NCI-H526 treated with DMSO at 0.1 percent for 48 hours (cell line): ENCODE measurements around the gene NUDT3.
"Not testable (repeated sequence)": the region's sequence is repeated elsewhere in the genome, so short reads cannot be mapped to it uniquely, and the experiment has no call there.

Source experiments
- DNase-seq: peaks from one replicate; lab custom pipeline; 2025; lab: John Stamatoyannopoulos, UW

NUDT3 gene

DNA sequence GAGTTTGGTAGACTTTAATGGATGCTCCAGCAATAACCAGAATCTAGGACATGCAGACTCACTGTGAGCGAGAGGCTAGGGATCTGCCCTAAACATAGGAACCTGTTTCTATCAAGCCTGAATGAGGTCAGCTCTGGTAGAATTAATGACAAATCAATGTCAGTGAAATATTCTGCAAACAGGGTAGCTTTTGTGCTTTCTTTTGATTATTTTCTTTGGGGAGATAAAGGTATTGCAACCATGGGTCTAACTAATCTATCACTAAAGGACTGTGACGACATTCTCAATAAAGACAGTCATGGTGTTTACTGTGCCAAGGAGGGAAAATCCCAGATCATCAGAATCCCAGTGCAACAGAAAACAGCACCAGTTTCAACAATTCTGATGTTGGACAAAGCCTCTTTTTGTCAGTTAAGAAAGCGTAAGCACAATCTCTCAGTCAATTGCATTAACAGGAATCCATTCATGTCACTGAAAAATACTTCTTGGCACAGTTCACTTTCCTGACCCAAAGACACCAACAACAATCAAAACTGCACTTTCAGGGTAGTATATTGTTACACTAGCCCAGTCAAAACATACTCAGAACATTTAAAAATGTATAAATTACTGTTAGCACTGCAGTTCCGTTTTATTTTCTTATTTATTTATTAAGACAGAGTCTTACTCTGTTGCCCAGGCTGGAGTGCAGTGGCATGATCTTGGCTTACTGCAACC is 106.9 kb downstream of the NUDT3 start:
- no peak for DNase-seq

DNA sequence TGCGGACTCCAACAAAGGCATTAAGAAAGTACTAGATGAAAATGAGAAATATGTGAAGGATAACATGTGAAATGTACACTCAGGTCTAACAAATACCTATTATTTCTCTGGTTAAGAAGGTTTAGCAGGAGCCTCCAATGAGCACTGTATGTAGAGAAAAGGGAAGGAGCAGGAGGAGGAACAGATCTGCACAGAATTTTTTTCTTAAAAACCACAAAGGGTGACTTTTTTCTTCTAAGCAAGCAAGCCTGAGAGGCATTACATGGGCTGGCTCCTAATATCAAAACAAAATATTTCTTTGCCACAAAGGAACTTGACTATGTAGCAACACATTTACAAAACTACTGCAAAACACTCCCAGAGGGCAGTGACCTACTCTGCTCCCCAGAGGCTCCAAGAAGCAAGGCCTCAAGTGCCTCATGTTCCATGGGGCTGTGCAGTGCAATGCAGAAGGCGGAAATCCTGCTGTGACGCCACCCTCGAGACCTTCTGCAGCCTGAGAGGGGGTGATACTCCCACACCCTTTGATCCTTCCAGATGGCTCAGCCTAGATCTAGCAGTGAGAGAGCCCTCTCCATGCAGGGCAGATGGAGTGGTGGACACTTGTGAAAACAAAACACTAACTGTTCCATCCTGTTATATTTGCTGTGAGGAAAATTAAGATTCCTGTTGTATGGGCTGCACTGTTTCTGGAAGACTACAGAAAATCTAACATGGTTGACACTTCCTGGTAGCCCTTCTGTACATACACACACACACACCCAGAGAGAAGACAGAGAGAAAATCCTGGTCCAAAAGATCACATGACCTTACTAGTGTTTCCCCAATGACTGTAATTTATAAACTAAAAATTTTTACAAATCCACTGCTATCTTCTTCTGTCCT is 107.7 kb downstream of the NUDT3 start:
- DNase-seq, result no peak

DNA sequence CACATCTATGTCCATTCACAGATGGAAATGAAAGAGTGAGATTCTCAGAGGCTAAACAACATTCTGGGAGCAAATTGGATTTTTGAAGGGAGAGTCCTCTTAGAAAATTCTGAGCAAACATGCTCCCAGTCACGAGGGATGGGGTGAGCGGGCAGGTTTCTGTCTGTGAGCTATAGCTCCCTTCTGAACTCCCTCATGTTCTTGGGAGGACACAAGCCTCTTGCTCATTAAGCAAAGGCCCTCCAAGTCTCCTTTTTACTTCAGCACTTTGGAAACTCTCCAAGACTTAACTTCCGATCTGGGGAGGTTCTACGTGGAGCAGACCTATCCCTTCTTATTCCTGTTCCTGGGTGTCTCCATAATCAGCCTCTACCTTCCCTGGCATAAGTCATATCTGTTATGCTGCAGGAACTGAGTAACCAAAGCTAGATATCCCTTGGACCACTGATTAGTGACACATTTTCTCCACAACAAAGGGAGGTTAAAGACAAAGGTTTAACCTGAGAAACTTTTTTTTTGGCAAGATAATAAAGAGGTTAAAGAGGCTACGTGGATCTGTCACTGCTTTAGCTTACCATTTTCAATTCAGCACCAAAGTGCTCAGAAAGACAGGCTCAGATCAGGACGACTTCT is 110.7 kb downstream of the NUDT3 start:
- DNase-seq, result no peak

DNA sequence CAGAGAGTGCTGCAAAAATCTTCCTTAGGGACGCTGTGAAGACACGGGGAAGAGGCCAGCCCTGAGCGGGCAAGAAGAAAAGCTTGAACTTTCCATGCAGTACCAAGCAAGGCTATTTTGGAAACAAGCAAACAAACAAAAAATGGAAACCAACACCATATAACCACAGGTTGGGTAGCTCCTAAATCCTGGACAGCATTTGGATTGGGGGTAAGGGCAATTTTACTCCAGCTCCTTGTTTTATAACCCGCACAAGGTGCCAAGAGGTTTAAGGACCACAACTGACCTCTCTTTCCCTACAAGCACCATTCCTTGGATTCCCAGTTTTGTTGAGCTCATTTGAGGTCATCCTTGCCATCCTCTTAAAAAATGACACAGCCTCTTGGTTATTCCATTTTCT is 112.3 kb downstream of the NUDT3 start:
- DNase-seq, result no peak

DNA sequence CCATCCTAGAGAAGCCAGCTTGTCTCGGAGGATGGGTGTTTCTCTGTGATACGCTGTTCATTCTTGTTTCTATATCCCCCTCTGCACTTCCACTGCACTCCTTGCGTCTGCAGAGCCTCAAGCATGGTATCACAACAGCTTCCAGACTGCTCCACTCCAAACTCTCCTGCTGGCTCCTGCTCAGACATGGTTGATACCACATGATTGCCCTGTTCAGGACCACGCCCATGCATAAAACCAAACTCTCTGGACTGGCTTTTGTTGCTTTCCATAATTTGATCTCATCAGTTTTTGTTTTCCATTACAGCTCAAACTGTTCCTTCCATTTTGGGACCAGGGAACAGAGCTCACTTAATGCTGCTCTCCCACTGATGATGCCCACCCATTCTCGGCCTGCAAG is 113.6 kb downstream of the NUDT3 start:
- no peak for DNase-seq

DNA sequence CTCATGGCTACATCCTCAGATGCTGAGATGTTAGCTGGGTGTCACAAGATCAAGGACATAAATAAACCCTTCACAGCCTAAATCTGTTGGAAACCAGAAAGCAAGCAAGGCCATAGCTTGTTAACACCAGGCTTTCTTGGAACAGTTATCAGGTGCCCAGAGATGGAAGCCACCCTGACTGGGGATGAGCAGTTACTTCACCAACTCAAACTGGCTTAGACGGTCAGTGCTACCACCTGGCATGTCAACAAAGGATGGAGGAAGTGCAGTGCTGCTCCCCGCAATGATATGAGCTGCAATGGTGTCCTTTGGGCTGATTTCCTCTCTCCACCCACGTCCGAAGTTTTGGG is 114.7 kb downstream of the NUDT3 start:
- no peak for DNase-seq

DNA sequence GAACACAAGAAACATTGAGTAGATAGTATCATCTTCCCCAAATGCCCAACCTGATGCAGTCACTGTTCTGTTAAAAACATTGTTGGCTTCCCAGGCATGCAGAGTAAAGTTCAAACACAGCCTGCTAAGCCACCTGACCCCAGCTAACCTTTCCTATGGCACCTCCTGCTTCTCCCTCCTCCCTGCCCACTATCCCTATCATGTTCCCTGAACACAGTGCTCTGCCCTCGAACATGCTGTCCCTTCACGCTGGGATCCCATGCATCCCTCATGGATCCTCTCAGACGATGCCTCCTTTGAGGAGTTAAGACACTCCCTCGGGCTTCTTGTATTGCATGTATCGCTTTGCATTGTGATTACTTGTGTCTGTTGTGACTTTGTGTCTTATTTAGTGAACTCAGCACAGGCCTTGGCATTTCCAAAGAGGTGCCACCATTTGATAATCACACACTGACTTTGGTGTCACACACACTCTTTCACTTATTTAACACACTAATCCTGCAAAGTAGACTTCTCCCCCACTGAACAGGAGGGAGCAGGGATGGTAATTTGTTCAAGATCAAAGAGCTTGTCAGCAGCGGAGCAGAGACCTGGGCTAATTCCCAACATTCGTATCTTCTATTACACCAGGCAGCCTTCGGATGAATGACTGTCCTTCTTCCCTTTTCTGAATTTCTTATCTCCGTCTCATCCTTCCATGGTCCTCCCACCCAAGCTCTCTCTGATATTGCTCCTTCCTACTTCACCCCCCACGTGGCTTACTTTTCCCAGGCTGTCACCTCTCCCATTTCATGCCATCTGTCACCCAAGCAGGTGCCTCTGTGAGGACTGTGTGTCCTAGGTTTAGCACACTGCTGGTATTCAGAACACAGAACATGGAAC is 115.3 kb downstream of the NUDT3 start:
- no peak for DNase-seq

DNA sequence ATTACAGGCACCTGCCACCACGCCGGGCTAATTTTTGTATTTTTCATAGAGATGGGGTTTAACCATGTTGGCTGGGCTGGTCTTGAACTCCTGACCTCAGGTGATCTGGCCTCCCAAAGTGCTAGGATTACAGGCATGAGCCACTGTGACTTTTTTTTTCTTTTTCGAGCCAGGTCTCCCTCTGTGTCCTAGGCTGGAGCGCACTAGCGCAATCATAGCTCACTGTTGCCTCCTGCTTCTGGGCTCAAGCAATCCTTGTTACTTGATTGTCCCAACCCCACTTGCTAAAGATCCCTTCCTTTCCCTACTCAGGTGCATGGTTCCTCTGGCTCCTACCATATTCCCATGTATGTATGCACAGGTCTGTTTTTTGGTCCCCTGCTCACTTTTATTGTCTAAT is 116.3 kb downstream of the NUDT3 start:
- DNase-seq, result no peak

DNA sequence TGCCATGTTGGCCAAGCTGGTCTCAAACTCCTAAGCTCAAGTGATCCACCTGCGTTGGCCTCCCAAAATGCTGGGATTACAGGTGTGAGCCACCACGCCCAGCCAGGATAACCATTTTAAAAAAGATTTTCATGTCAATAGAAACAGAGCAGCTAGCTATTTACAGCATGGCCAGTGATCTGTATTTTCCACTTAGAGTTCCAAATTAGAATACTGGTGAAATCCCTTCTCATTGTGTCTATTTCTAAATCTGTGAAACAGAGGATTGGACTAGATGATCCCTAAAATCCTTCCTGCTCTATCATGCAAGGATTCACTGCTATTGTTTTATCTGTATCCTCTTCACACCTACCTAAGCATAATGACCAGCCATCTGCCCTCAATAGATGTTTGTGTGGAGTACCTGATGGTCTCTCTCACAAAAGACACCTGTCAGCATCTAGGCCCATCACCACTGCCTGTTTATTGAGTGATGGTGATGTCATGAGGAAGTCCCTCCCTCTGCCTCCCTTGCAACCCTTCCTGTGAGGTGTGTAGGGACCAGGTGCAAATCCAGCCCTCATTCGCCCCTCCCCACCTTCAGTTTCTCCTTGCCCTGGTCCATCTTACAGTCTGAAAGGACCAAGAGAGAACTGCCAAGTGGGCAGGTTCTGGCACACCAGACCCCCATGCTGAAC is 117.2 kb downstream of the NUDT3 start:
- DNase-seq, result no peak

DNA sequence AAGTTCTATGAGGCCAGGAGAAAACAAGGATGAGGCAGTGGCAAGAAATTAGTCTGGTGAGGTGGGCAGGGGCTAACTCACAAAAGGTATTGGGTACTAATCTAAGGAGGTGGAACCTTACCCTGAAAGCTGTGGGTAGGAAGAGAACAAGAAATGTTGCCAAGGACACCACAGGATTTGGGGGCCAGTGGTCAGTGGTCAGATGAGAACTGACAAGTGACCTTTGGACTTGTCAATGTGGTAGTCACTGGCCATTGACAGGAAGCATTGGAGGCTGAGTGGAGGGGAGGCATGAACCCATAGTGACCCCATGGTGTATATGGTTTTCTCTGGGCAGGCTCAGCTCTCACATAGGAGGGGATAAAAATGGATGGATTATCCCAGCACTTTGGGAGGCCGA is 118.3 kb downstream of the NUDT3 start:
- DNase-seq, result no peak

DNA sequence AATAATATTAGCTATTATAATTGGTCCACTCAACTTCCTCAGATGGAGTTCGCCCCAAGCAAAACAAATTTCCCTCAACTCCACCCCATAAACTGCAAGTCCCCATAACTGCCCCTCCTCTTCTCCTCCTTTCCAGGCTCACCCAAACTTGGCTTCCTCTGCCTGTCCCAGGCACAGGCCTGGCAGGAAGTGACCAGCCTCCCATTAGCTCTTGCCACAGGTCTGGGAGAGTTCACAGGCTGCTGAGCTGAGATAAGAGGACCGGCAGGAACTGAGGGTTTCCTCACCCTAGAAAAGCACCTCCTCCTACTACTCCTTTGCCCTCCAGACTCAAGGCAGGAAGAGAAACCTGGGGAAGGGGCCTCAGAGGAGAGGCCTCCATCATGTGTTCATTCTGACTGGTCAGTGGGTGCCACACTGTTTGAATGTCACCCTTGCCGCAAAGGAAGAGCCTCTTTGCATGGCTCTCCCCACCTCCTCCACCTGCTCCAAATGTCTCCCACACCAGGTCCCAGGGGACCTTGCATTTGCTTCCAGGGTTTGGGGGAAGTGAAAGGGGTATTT is 119.1 kb downstream of the NUDT3 start:
- DNase-seq, result no peak

DNA sequence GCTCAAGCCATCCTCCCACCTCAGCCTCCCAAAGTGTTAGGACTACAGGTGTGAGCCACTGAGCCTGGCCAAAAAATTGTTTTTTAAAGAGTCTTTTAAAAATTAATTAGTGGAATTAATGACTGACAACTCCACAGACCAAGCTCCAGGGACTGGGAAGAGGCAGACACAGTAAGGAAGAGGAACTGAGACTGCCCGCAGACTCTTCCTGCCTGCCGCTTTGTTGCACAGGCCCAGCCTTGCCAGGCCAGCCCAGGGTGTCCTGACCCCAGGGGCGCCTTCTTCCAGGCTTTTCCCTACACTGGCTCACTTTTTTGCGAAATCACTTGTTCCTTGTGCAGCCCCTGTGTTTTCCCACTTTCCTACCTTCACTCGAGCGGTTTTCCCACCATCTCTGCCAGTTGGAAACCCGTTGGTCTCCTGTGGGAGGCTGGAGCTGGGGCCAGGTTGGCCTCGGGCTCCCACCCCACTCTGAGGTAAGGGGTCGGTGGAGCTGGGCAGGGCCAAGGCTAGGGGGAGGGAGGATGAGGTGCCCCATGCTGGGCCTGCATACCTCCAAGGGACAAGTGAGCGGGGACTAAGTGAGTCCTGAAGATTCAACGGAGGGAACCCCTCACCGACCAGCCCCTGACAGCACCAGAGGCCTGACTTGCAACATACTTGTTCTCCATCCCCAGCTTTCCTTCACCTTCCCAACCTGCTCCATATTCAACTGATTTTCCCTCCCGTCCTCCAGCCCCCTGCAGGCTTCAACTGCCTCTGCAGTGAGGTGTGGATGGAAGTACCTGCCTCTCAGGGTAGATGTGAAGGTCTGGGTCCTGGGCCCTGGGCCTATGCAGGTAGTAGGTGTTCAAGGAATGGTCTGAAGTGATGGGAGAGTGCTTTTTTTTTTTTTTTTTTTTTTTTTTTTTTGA is 120.2 kb downstream of the NUDT3 start:
- DNase-seq, result no peak

DNA sequence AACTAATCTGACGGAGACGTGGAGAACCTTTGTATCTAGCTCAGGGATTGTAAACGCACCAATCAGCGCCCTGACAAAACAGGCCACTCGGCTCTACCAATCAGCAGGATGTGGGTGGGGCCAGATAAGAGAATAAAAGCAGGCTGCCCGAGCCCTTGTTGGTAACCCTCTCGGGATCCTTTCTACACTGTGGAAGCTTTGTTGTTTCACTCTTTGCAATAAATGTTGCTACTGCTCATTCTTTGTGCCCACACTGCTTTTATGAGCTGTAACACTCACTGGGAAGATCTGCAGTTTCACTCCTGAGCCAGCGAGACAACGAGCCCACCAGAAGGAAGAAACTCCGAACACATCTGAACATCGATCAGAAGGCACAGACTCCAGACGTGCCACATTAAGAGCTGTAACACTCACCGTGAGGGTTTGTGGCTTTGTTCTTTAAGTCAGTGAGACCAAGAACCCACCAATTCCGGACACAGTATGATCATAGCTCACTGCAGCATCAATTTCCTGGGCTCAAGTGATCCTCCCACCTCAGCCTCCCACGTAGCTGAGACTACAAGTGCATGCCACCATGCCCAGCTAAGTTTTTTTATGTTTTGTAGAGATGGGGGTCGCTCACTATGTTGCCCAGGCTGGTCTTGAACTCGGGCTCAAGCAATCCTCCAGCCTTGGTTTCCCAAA is 122.7 kb downstream of the NUDT3 start:
- DNase-seq, result not testable (repeated sequence)

DNA sequence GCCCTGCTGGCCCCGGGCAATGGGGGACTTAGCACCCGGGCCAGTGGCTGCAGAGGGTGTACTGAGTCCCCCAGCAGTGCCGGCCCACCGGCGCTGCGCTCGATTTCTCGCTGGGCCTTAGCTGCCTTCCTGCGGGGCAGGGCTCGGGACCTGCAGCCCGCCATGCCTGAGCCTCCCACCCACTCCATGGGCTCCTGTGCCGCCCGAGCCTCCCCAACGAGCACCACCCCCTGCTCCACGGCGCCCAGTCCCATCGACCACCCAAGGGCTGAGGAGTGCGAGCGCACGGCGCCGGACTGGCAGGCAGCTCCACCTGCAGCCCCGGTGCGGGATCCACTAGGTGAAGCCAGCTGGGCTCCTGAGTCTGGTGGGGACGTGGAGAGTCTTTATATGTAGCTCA is 123.3 kb downstream of the NUDT3 start:
- not testable (repeated sequence) for DNase-seq

DNA sequence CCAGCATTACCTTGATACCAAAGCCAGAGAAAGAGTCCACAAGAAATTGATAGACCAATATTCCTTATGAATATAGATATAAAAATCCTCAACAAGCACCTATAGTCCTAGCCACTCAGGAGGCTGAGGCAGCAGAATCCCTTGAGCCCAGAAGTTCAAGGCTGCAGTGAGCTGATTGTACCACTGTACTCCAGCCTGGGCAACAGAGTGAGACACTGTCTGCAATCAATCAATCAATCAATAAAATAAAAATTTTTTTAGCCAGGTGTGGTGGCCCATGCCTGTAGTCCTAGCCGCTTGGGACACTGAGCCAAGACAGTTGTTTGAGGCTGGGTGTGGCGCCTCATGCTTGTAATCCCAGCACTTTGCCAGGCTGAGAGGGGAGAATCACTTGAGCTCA is 124.7 kb downstream of the NUDT3 start:
- DNase-seq, result no peak

DNA sequence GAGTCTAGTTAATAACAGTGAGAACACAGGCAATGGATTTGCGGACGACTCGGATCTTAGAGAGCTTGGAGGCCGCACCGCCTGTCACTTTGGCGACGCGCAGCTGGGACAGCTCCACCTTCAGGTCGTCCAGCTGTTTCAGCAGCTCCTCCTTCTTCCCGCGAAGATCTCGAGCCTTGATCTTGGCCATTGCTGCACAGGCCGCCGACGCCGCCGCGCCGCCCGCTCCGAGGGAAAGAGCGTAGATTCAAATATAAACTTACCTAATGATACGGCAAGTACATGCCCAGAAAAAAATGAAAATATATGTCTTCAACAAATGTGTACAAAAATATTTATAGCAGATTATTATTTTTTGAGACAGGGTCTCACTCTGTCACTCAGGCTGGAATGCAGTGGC is 129.0 kb downstream of the NUDT3 start:
- DNase-seq, result not testable (repeated sequence)

DNA sequence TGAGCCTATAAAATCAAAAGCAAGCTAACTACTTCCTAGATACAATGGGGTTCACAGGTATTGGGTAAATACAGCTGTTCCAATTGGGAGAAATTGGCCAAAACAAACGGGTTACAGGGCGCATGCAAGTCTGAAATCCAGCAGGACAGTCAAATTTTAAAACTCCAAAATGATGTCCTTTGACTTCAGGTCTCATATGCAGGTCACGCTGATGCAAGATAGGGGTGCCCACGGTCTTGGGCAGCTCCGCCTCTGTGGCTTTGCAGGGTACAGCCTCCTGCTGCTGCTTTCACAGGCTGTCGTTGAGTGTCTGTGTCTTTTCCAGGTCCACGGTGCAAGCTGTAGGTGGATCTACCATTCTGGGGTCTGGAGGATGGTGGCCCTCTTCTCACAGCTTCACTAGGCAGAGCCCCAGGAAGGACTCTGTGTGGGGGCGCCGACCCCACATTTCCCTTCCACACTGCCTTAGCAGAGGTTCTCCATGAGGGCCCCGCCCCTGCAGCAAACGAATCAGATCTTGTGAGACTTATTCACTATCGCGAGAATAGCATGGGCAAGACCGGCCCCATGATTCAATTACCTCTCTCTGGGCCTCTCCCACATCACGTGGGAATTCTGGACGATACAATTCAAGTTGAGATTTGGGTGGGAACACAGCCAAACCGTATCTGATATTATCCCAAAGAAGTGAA is 131.7 kb downstream of the NUDT3 start:
- DNase-seq, result no peak

DNA sequence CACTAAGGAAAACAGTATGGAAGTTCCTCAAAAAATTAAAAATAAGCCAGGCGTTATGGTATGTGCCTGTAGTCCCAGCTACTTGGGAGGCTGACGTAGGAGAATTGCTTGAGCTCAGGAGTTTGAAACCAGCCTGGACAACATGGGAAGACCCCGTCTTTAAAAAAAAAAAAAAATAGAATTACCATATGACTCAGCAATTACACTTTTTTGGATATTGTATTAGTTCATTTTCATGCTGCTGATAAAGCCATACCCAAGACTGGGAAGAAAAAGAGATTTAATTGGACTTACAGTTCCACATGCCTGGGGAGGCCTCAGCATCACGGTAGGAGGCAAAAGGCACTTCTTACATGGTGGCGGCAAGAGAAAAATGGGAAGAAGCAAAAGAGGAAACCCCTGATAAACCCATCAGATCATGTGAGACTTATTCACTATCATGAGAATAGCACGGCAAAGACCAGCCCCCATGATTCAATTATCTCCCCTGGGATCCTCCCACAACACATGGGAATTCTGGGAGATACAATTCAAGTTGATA is 132.9 kb downstream of the NUDT3 start:
- no peak for DNase-seq

DNA sequence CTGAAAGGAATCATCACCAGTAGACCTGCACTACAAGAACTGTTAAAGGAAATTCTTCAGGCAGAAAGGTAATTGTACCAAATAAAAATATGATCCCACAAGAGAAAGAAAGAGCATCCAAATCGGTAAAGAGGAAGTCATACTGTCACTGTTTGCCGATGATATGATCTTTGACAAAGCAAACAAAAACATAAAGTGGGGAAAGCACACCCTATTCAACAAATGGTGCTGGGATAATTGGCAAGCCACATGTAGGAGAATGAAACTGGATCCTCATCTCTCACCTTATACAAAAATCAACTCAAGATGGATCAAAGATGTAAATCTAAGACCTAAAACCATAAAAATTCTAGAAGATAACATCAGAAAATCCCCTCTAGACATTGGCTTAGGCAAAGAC is 140.1 kb downstream of the NUDT3 start:
- not testable (repeated sequence) for DNase-seq
